Cerebellar cortex (tissue), 1 donor: ENCODE measurements around the gene DNAH14.
"Not testable (repeated sequence)": the region's sequence is repeated elsewhere in the genome, so short reads cannot be mapped to it uniquely, and the experiment has no call there.

Experiments
- DNase-seq: peaks from one replicate; pipeline ENCODE4 v3.0.0-alpha.2; 2015; ENCODE audit warnings: low spot score

DNAH14 gene

DNA sequence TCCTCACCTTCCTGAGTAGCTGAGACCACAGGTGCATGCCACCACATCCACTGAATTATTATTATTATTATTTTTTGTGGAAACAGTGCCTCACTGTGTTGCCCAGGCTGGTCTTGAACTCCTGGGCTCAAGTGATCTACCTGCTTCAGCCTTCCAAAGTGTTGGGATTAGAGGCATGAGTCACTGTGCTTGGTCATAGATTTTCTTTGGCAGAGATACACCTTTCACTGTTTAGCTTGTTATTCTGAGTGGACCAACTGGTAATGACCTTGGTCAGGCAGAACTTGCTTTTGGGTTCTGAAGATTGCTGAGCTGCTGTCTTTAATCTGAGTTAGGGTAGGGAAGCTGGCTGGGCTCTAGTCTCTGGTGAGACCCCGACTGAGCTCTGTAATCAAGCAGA lies 66.8 kb downstream of the DNAH14 start:
- no peak for DNase-seq

DNA sequence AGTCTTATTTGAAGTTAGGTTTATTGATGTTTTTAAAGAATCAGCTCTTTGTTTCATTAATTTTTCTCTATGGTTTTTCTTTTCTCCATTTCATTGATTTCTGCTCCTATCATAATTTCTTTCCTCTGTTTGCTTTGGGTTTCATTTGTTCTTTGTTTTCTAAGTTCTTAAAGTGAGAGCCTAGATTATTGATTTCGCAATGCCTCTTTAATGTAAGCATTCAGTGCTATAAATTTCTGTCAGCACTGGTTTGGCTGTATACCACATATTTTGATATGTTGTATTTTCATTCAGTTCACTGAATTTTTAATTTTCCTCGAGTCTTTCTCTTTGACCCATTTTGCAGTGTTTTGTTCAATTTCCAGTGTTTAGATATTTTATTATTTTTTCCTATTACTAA lies 68.7 kb downstream of the DNAH14 start:
- DNase-seq, result no peak

DNA sequence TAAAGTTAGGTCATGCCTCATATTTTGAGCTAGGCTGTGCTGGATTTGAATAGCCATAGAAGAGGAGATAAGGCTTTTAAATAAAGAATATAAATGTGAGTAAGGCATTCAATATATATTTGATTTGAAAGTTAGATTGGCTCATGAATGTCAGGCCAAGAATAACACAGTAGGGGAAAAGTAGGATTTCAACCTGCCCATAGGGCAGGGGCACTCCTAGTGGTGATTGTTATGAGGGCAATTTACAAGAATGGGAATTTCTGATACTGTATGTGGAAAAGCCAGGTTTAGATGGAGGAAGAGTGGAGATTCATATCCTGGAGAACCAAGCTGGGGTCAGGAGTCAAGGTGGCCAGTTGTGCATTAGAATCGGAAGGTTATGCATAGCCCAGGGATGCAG lies 74.9 kb downstream of the DNAH14 start:
- no peak for DNase-seq

DNA sequence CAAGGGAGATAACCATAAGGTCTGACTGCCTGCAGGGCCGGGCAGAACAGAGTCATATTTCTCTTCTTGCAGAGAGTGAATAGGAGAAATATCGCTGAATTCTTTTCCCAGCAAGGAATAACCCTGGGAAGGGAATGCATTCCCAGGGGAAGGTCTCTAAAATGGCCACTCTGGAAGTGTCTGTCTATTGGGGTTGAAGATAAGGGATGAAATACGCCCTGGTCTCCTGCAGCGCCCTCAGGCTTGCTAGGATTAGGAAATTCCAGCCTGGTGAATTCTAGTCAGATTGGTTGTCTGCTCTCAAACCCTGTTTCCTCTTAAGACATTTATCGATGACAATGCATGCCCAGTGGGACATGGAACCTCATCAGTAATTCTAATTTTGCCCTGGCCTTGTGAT lies 76.9 kb downstream of the DNAH14 start:
- DNase-seq, result not testable (repeated sequence)

DNA sequence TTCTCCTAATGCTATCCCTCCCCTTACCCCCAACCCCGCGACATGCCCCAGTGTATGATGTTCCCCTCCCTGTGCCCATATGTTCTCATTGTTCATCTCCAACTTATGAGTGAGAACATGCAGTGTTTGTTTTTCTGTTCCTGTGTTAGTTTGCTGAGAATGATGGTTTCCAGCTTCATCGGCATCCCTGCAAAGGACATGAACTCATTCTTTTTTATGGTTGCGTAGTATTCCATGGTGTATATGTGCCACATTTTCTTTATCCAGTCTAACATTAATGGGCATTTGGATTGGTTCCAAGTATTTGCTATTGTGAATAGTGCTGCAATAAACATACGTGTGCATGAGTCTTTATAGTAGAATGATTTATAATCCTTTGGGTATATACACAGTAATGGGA lies 78.6 kb downstream of the DNAH14 start:
- DNase-seq, result not testable (repeated sequence)

DNA sequence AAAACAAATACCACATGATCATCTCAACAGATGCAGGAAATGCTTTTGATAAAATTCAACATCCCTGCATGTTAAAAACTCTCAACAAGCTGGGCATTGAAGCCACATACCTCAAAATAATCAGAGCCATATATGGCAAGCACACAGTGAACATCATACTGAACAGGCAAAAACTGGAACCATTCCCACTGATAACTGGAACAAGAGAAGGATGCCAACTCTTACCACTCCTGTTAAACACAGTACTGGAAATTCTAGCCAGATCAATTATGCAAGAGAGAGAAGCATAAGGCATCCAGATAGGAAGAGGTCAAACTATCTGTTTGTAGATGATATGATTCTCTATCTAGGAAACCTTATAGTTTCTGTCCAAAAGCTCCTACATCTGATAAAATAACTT lies 91.6 kb downstream of the DNAH14 start:
- DNase-seq, result no peak

DNA sequence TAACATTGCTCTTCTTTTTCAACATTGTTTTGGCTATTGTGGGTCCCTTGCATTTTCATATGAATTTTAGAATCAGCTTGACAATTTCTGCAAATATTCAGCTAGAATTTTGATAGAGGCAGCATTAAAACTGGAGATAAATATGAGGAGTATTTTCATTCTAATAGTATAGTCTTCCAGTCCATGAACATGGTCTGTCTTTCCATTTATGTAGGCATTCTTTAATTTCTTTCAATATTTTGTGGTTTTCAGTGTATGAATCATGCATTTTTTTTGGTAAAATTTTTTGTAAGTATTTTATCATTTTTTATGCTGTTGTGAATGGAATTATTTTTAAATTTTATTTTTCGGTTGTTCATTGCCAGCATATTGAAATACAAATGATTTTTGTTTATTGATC lies 97.2 kb downstream of the DNAH14 start:
- DNase-seq, result no peak

DNA sequence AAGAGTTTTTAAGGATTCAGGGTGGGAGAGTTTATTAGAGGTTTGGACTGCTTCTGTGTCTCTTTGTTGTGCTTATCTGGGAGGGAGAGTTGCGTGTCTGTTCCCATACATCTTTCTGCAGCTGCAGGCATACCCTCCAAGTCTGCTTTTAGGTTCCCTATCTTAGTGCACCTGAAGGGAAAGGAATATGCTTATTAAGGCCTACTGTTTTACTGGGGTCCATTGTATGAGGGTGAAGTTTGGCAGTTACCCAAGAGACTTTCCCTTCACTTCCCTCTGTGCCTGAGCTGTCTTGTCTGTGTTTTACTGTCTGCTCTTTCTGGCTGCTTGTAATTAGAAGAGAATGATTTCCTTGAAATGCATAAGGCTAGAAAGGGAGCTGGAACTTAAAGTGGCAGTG lies 107.0 kb downstream of the DNAH14 start:
- not testable (repeated sequence) for DNase-seq

DNA sequence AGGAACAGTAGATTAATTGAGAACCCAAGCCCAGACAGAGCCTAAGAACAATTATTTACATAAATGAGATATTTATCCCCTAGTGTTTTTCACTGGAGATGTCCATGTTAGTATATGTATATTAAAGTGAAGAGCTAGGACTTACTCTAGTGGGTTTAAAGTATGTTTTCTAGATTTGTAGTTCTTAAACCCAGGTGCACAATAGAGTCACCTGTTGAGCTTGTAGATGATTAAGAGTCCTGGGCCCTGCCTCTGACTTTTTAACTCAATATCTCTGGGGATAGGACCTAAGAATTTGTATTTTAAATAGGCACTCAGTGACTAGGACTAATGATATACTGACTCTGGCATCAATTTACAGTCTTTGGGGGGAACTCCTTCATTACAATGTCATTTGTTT lies 112.8 kb downstream of the DNAH14 start:
- no peak for DNase-seq

DNA sequence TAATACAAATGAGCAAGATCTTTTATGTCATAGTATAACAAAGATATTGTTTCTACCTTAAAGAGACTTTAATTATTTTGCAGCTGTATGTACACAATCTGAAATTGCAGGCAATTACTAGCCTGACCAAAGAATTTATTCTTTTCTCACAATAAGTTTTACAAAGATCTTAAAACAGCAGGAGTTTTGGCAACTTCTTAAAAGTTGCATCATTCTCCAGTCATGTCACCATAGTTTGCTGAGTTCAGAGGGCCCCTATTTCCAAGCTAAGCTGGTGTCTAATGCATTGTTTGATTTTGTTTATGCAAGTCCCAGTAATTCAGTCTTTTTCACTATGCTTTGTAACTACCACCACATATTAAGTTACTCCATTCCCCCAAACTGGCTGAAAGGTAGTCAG lies 114.8 kb downstream of the DNAH14 start:
- DNase-seq, result no peak

DNA sequence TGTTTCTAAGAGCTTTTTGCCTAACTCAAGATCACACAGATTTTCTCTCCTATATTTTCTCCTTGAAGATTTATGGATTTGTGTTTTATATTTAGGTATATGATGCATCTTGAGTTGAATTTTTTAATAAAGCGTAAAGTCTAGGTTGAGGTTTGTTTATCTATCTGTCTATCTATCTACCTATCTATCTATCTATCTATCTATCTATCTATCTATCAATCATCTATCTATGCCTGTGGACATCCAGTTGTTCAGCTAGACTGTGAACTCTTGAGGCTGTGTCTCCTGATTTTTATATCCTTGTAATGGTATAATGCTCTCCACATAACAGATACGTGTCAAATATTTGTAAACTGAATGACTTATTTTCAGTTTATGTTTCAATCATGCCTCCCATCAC lies 120.1 kb downstream of the DNAH14 start:
- no peak for DNase-seq

DNA sequence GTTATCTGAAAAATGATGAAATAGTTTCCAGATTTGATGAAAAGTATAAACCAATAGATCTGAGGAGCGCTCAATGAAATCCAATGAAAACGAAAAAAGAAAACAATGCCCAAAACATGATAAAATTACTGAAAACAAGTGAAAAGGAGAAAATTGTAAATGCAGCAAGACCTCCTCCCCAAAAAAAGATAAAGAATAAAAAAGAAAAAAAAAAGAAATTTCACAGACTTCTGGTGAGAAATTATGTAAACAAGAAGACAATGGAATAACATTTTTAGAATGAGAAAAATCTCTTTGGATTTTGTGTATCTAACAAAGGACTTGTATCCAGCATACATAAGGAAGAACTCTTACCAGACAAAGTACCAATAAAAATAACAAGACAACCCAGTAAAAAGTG lies 134.2 kb downstream of the DNAH14 start:
- DNase-seq, result no peak

DNA sequence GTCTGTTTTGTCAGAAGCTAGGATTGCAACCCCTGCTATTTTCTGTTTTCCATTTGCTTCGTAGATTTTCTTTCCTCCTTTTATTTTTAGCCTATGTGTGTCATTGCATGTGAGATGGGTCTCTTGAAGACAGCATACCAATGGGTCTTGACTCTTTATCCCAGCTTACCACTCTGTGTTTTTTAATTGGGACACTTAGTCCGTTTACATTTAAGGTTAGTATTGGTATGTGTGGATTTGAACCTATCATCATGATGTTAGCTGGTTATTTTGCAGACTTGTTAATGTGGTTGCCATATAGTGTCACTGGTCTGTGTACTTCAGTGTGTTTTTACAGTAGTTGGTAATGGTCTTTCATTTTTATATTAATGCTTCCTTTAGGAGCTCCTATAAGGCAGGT lies 141.5 kb downstream of the DNAH14 start:
- DNase-seq, result no peak

DNA sequence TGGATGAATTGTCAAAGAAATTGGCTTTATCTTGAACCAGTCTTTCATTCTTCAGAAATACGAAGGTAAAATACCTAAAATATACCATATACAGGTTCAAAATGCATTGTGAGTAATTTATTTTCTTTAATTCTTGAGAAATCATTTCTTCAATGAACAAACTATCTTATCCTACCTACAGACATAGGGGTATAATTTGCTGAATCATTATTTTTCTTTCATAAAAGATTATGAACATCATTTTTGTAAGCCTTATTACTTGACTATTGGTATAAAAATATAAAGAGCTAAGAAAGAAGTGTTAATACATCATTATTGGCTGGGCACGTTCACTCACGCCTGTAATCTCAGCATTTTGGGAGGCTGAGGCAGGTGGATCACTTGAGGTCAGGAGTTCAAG lies 167.7 kb downstream of the DNAH14 start:
- DNase-seq, result no peak

DNA sequence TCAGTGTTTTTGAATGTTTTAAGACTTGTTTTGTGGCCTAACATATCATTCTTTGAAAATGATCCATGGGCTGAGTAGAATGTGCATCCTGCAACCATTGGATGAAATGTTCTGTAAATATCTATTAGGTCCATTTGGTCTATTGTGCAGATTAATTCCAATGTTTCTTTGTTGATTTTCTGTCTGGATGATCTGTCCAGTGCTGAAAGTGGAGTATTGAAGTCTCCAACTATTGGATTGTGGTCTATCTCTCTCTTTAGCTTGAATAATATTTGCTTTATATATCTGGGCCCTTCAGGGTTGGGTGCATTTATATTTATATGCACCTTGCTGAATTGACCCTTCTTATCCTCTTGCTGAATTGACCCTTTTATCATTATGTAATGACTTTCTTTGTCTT lies 181.5 kb downstream of the DNAH14 start:
- no peak for DNase-seq

DNA sequence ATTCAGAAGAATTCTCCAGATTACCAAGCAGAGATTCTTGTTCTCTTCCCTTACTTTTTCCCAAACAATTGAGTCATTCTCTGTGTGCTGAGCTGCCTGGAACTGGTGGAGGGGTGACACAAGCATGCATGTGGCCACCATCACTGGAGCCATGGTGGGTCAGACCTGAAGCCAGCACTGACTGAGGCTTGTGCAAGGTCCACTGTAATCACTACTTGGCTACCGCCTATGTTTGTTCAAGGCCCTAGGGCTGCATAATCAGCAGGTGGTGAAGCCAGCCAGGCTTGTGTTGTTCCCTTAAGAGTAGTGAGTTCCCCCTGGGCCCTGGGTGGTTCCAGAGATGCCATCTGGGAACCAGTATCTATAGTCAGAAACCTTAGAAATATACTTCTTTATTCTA lies 183.8 kb downstream of the DNAH14 start:
- no peak for DNase-seq

DNA sequence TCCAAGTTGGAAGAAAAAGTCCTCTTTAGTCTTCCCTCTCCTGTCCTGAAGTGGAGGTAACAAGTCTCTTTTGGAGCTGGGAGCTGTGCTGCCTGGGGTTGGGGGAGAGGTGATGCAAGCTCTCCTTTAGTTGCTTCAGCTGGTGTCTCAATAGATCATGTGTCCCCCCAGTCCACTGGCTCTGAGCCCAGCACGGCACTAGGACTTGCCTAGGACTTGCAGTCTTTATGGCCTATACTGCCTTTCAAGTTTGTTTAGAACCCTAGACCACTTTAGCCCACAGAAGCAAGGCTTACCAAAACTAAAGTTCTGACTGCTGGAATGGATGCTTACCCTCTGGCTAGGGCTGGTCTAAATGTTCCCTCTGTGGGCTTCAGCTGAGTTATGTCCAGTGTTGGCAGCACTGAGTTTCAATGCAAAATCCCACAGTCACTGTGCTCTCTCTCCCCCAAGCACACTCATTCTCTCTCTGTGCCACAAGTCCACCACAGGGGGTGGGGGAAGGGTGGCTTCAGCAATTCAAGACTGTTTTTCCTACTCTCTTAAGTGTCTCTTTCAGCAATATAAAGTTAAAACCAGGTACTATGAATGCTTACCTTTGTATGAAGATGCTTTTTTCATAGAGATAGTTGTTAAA lies 185.0 kb downstream of the DNAH14 start:
- no peak for DNase-seq

DNA sequence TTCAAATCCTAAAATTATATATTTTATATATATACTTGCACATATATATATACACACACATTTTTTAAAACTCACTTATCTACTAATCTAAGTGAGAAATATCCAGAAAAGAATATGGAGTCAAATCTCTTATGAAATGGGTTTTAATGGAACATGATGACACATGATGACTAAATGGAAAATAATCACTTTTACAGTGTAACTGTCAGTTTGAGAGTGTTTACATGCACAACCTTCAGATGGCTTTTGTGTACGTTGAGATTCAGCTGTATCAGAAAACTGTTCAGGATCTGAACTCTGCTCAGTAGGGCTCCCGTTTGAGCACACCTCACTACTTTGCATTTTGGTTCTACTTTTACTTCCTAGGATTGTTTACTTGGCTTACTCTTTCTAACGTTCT lies 189.8 kb downstream of the DNAH14 start:
- no peak for DNase-seq

DNA sequence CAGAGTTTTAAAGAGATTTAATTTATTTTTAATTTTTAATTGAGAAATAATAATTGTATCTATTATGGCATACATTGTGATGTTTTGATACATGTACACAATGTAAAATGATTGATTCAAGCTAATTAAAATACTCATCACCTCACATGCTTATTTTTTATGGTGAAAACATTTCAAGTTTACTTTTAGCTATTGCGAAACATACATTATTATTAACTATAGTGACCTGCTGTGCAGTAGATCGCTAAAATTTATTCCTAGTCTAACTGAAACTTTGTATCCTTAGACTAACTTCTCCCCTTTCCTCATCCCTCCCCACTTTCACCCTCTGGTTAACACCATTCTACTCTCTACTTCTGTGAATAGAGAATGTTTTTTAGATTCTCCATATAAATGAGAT lies 191.6 kb downstream of the DNAH14 start:
- DNase-seq, result no peak

DNA sequence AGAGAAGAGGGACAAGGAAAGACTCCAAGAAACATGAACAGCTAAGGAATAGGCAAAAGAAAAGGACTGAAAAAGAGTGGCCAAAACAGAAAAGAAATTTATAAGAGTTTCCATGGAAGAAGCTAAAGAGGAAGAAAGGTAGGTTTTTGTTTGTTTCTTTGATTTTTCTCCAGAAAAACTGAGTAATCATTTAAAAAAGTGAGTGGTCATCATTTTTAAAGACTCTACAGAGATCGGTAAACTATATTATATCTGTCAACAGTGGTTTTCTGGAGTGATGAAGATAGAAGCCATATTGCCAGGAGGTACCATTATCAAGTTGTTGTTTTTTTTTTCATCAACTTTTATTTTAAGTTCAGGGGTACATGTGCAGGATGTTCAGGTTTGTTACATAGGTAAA lies 202.4 kb downstream of the DNAH14 start:
- no peak for DNase-seq

DNA sequence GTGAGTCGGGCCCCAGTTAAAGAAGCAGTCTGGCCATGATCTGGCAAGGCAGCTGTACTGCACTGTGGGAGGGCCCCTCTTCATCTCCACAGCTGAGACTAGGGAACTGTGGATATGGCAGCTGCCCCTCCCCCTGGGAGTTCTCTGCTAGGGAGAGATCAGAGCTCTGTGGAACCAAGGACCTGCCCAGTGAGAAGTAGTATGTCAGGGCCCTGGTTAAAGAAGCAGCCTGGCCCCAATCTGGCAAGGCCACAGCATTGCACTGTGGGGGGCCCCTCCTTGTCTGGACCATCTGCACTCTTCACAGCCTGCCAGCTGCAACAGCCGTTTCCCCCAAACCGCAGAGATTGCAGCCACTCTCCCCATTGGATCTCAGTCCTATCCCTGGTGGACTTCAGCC lies 208.5 kb downstream of the DNAH14 start:
- no peak for DNase-seq

DNA sequence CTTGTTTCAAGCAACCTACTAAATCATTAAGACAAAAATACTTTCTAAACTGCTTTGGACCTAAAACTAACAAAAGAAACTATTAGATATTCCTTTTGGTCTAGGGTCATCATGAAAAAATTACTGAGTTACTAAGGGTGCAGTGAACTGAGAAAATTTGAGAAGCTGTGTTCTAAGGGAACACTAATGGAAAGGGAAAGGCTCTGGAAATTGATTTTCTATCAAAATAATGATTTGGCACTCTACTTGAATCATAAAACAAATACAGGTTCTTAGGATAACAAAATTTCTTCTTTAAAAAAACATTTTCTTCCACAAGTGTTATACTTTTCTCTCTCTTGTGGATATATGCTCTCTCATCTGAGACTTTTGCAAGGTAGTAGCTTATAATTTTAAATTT lies 213.5 kb downstream of the DNAH14 start:
- DNase-seq, result no peak

DNA sequence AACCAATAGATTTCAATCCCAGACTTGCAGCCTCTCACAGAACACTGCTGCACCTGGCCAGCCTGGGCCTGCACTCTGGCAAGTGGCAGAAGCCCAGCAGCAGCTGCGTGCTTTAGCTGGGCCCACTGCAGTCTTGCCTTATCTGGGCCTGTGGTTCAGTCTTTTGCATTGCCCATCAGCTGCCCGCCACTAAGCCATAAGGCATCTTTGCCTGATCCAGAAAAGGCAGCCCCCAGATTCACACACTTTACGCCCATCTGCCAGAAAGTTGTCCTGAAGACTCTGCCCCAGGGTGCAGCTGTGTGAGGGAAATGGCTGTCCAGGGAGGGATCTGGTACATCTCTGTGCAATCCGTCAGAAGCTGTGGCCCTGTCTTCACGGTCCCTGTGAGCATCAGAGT lies 217.0 kb downstream of the DNAH14 start:
- DNase-seq, result no peak

DNA sequence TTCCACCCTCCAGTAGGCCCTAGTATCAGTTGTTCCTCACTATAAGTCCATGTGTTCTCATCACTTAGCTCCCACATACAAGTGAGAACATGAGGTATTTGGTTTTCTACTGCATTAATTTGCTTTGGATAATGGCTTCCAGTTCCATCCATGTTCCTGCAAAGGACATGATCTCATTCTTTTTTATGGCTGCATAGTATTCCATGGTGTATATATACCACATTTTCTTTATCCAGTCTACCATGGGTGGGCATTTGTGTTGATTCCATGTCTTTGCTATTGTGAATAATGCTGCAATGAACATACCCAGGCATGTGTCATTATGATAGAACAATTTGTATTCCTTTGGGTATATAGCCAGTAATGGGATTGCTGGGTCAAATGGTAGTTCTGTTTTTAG lies 218.3 kb downstream of the DNAH14 start:
- DNase-seq, result not testable (repeated sequence)

DNA sequence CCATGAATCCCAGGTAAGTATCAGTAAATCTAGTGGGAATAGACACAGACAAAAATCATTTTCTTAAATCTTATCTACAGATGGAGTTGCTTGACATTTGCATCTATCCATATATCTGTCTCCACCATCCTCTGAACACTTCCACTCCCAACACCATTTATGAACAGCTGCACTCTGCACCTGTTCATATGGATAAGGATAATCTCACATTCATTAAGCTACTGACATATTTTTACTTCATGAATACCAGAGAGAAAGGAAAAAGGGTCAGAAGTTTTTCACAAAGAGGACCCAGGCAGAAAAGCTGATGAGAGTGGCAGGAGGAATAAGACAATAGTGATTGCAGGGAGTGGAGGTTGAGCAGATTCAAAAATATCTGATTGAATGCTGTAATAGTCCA lies 222.6 kb downstream of the DNAH14 start:
- DNase-seq, result no peak
